CD4-positive, alpha-beta T cell treated with Interleukin-2 at 100 ng/mL for 4 hours (primary cell): Measurements from ENCODE around the gene ADAMTS12.
"Not testable (repeated sequence)": the region's sequence is repeated elsewhere in the genome, so short reads cannot be mapped to it uniquely, and the experiment has no call there.

Source experiments
- DNase-seq: peaks from one replicate; pipeline ENCODE4 v3.0.0-alpha.2; 2020; ENCODE audit warnings: low spot score

The ADAMTS12 gene

DNA sequence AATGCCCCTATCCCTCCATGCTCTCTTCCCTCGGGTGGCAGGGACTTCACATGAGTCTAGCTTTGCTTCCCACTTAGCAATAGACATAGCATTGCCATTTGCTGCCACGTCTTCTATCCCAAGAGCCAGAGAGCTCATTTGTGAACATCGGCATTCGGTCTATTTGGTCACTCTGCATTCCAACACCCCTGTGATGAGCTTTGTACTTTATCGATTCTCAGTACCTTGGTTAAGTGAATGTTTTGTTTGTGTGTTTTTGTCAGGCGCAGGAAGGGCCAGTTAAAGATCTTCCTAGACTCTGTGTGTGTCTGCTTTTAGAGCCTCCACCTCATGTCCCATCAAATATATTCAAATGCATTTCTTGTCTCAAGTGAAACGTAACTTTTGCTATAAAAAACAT lies 309.4 kb downstream of the ADAMTS12 start:
- no peak for DNase-seq

DNA sequence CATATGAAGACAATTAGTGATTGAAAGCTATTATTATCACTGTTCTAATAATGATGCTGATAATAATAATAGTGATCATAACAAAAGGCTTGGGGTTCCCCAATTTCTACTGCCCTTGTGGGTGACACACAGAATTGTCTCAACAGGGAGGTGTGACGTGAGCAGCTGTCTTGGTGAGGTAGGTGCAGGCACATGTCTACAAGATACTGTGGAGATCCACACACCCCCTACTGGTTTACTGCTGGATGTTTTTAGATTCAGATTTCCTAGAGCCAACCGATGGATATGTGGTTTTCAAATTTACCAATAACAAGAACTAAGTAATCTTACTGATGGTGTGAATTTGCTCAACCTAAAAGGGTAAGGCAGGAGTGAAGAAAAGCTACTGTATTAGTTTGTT lies 312.0 kb downstream of the ADAMTS12 start:
- DNase-seq, result no peak

DNA sequence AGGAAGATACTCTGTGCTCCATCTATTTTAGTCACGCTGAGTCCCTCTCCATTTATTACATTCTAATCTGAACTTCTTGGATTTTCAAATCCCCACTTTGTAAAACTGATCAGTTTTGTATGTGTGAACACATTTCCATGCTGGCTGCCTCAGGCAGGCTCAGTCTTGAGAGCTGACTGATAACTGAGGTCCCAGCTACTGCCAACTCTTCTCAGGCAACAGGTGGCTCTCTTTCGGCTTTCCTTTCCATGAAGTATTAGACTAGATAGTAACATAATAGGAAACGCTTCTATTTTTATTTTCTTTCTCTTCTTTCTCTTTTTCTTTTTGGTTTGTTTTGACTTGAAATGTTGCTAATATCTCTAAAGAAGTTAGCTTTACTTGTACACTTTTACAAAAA lies 312.6 kb downstream of the ADAMTS12 start:
- no peak for DNase-seq

DNA sequence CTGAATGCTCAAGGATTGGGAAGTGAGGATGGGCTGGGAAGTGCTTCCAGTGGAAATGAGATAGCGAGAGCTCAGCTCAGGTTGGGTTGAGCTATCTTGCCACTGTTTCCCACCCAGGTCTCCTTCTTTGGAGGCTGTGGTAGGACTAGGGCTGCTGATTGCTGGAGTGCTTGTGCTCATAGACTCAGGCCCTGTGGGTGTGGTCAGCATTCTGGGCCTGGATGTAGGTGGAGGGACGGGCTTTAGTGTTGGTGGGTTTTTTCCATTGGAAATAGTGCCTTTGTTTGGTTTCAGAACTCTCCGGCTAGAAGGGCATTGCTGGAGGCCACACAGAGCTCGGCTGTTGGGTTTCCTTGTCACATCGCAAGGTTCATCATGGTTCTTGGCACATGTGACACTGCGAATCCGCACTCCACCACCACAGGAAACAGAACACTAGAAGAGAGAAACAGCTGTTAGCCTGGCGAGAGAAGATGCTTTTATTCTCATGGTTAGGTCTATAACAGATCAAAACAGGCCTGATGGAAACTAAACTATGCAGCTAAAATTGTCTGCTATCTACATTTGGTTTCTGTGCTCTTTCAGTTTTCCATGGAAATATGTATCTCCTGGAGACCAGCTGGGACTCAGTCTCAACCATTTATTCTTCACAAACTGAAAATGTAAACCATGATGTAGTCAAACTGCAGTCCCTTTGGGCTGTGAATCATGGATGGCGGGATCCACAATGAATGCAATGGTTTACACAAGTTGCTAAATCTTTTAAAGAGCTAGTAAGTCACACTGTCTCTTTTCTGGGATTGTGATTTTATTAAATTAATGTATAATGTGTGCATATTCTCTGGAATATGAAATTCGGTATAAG lies 314.8 kb downstream of the ADAMTS12 start:
- DNase-seq, result no peak

DNA sequence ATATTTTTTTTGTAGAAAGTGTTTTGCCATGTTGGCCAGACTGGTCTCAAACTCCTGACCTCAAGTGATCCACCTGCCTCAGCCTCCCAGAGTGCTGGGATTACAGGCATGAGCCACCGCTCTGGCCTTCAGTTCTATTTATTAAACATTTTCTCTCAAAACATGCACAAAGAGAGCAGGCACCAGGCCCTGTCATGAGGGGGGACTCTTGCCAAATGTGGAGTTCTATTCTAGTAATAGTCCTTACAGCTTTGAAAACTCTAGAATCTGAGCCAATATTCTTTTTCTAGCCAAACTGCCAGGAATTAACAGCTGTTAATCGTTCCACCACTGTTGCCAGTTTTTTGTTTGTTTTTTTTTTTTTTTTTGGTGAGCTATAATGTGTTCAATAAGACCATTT lies 326.5 kb downstream of the ADAMTS12 start:
- DNase-seq, result no peak

DNA sequence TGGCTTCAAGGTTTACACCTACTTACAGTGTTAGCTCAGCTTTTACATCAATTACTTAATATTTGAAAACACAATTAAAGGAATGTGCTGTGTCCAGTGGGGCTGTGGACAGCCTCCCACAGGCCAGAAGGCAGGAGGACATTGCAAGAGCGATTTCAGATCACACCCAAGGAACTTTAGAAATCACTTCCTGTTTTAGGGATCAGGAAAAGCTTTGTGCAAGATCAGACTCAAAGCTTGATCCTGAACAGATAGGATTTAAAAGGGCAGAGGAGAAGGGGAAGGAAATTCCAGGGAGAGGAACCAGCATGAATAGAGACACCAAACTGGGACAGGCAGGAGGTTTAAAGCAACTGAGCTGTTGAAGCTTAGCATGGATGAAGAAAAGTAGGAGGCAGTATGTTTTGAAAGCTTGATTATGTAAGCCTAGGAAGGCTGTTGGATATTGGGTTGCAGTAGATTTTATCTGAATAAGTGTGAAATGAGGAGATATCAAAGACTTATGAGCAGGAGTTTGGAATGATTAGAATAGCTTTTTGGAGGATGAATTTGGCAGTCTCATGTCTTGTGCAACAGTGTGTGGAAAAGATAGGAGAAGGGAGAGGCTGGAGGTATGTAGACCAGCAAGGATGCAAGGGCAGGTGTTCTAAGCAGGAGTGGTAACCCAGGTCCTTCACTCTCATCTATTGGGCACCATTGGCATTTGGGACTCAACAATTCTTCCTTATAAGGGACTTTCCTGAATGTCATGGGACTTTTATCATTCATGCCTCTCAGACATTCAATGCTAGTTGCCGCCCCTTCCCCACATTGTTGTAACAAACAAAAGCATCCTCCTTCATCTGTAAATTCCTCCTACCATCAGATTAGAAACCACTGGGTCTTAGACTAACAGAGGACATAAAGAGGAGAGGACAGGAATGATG lies 327.5 kb downstream of the ADAMTS12 start:
- DNase-seq, result no peak

DNA sequence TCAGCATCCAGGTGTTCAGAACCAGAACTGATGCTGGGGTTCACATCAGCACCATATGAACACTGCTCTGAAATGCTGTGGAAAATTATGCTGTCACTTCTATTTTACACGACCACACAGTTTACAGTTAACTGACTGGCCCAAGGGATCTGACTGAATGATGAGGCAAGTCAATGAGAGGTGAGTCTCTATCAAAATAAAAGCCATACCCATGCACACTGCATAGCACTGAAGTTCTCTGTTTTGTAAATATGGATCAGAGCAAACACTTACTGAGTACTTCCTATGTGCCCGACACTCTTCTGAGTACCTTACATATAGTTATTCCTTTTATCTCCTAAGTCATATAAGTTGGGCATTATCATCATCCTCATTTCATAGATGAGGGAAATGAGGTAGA lies 328.3 kb downstream of the ADAMTS12 start:
- no peak for DNase-seq

DNA sequence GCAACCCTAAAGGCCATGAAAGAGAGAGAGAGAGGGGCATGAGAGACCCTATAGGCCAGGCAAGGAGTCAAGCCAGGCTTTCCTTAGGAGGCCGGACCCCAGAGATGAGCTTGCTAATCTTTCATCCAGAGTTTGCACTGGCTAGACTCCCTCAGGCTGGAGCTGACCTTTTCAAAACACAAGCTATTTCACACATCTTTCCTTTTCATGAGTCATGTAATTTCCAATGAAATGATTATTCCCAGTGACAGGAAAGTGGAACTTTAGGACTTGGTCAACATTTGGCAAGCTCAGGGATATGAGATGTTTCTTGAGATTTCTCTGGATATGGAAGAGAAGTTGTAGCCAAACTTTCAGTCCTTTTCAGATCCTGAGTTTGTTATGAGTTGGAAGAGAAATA lies 333.3 kb downstream of the ADAMTS12 start:
- no peak for DNase-seq

DNA sequence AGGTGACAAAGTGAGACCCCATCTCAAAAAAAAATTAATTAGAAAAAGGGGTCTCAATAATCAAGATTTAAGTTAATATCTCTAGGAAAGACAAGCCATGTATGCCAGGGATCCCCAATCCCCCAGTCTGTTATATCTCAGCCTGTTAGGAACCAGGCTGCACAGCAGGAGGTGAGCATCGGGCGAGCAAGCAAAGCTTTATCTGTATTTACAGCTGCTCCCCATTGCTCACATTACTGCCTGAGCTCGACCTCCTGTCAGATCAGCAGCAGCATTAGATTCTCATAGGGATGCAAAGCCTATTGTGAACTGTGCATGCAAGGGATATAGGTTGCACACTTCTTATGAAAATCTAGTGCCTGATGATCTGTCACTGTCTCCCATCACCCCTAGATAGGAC lies 334.2 kb downstream of the ADAMTS12 start:
- DNase-seq, result no peak

DNA sequence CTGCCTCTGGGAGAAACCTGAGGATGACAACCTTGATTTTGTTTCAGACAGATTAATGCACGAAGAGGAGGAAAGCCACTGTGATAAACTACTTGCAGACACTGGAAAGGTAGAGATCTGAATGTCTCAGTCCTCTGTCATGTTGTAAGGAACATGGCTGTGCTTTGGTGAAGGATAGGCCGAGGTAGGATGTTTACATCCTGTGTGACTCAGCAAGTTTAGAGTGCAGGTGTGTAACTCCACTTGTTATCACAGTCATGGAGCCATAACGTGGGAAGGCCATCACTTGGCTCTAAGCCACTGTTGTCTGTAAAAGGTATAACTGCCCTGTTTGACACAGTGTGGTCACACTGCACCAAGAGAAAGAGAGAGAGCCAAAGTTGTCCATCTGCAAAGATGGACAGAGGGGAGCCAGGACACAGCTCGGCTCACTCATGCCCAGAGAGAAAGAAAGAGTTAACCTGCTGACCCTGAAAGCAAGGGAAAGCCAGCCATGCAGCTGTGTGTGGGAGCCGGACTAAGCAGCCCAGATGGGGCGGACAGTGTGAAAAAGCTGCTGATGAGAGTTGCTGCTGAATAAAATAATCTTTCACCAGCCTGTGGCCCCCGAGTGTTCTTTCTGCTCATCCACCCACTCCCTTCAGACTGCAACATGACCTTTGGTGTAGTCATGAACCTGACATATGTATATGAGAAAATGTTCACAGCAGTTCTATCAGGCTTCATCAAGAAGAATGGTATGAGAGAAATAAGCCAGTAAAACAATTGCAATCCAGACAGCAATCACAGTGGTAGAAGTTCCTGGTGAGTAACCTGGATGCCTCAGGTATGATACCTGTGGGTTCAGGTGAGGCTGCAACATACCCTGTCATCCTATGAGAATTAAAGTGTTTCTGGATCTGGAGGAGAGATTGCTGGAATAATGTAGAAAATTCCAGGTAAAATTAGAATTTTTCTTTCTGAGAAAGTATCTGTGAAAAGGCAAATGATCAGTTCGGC lies 335.2 kb downstream of the ADAMTS12 start:
- no peak for DNase-seq

DNA sequence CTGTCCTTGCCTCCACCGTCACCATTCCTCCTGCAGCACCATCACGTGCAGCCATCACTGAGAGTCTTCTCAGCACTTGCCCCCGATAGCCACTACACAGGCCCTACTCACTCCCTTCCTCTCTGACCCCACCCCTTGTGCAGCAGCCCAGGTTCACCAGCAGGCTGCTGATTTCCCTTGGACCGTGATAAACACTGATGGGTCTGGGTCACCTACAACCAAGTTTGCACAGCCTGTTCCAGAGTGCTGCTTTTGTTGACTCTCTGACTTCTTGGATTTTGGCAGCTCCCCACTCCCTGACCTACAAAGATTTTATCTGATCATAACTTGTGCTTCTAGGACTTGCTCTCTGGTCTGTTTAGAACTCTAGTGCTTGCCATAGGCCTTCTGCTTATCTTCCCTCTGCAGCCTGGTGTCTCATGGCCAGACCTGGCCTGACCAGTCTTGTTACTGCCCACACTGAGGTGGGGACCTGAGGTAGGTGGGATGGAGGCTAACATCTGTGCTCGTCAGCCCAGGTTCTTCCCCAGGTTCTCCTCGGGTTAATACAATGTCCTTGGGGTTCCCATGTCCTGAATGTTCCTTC lies 341.7 kb downstream of the ADAMTS12 start:
- DNase-seq, result no peak

DNA sequence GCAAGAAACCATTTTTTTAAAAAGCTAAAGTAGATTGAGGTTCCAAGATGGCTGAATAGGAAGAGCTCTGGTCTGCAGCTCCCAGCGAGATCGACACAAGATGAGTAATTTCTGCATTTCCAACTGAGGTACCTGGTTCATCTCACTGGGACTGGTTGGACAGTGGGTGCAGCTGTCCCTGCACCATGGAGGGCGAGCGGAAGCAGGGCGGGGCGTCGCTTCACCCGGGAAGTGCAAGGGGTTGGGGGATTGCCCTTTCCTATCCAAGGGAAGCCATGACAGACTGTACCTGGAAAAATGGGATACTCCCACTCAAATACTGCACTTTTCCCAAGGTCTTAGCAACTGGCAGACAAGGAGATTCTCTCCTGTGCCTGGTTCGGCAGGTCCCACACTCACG lies 352.0 kb downstream of the ADAMTS12 start:
- not testable (repeated sequence) for DNase-seq

DNA sequence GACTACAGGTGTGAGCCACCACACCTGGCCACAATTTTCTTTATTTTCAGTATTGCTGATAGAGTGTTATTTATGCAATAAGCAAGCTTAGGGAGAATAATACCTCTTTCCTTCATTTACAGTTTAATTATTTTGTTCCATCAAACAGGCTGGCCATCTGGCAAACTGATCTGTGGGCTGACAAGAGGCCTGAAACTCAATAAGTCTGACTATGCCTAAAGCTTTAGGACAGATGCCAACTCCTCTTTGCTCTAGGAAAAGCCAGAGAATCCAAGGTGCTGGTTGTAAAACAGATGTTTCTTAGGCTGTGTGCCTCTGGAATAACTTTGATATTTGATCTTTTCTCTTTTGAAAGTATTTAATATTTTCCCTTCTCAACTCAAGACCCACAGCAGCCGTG lies 352.6 kb downstream of the ADAMTS12 start:
- no peak for DNase-seq

DNA sequence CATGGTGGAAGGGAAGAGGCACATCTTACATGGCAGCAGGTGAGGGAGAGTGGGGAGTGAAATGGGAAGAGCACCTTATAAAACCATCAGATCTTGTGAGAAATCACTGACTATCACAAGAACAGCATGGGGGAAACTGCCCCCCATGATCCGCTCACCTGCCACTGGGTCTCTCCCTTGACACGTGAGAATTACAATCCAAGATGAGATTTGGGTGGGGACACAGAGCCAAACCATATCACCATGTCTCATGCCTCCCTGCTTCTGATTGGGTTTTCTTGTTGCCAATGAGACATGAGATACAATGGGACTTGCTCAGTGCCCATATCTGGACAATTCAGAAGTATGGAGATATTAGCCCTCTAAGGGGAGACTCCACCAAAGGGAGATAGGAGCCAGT lies 353.6 kb downstream of the ADAMTS12 start:
- DNase-seq, result no peak

DNA sequence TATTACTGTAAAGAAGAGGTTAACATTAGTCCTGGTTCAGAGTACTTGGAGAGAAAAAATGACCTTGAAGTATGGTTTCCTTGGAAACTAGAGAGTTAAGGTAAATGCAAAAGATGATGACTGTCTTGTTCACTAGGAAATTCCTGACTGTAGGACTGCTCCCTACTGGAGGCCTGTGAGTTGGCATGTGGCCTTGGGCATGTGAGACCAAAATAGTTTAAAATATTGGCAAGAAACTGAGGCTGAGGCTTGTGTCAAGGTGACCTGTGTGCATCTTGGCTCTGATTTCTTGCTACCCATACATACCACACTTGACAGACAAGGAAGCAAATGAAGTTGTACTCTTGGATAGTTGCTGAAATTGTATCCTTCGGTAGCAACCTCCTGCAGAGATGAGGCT lies 354.6 kb downstream of the ADAMTS12 start:
- no peak for DNase-seq

DNA sequence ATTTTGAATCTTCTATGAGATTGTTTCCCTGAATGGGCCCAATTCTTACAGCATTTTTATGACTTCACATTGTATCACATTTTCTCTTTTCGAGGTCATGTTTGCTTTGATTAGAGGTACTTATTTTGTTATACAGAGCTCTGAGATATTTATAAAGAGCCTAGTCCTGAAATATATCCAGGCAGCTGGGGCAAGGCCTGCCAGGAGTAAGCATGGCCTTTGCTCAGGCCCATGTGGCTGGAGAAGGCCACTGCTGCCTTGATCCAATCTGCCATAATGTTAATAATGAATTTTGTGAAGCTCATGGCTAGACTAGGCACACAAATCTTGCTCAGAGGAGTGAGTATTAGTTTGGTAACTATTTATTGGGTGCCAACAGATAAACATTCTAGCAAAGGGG lies 355.0 kb downstream of the ADAMTS12 start:
- DNase-seq, result no peak

DNA sequence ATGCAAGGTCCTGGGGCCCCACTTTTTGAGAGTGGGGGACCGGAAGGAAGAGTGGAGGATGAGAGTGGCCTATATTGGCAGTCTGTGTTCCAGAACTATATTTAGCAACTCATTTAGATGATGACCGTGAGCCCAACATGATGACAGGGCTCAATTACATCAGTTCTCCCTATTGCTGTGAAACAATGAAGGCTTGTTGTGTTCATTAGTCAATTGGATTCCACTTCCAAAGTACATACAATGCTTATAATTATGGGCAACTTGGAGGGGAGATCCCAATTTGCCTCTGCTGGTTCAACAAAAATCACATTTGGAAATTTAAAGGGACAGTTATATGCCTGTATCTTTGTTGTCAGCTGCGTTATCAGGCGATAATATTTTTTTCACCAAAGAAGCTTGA lies 360.0 kb downstream of the ADAMTS12 start:
- no peak for DNase-seq

DNA sequence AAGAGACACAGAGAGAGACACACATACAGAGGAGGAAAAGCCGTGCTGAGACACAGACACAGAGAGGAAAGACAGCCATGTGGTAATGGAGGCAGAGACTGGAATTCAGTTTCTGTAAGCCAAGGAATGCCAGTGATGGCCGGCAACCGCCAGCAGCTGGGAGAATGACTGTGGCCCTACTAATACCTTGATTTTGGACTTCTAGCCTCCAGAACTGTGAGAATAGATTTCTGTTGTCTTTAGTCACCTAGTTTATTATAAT lies 360.8 kb downstream of the ADAMTS12 start:
- DNase-seq, result no peak

DNA sequence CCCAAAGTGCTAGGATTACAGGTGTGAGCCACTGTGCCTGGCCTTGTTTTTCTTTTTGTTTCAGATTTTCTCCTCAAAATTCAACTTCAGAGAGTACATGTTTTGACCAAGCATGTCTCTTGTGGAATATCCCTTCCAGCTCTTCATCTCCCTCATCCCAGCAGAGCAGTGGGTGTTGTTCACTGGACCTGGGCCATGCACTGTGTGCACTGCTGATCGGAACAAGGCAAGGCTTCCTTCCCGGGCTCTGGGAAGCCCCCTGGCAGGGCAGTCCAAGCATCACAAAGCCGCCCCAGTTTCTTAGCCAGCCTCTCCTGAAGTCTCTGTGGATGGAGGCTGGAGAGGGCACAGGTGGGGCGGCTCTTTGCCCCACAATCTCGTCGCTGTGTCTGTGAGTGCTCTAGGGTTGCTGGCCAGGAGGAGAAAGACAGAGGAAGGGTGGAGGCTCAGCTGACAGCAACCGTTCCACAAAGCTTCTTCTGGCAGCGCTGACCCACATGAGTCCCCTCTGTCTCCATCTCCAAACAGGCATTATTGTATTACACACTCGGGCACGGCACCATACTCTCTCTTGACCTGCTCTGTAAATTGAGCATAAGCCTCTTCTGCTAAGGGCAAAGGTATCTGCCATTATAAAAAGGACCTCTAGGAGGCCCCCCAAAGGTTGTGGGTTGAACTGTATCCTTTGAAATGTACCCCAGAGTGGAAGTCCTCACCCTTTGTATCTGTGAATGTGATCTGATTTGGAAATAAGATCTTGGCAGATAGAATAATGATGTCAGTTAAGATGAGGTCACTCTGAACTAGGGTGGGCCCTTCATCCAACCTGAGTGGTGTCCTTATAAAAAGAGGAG lies 361.4 kb downstream of the ADAMTS12 start:
- no peak for DNase-seq

DNA sequence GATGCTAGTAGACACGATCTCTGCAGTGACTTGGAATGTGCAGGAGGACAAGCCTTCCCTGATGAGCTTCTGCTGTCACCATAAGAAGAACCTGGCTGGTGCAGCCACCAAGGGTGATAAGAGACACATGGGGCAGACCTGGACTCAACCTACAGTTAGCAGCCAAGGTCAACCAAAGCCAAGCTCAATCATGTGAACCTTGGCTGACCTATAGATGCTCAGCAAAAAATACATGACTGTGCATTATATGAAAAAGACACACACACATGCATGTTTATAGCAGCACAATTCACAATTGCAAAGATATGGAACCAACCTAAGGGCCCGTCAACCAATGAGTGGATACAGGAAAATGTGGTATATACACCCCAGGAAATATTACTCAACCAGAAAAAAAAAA lies 364.1 kb downstream of the ADAMTS12 start:
- DNase-seq, result no peak

DNA sequence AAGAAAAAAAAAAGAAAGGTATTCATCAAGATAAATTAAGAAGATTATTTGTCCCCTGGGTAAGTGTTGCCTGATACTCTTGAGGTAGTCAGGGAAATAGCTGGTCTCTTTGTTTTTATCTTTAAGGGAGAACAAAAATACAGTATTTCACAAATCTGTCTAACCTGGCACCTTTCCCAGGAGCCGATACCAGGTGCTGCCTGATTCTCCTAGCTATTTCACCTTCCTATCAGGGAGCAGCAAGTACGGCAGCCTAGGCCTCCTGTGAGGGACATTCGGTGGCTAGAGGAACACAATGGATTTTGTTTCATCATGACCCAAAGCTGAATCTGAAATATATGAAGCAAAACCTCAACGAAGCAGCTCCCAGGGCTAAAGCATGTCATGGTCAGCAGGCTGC lies 365.0 kb downstream of the ADAMTS12 start:
- no peak for DNase-seq
